GM12878 (cell line): ENCODE measurements around the gene ABHD2. TPM values are rescaled to one million over a fixed set of nuclear protein-coding genes. Genes with fewer than 3 reads are reported as not detected.

Experiments used
- ATAC-seq: fragments of 200-7000 bp; cut with Tn5 transposase; 3 replicates; pipeline ENCODE4 v1.9.1; 2020; ENCODE audit warnings: mild to moderate bottlenecking, moderate library complexity
- BruUV-seq: library from RNA; stranded (reverse); fragments of 400-500 nt; replicated peaks from 2 replicates; lab custom pipeline; 2021; lab: Mats Ljungman, UMichigan
- CTCF ChIA-PET: fragments of 300-600 bp; sonication (Branson Sonifier 250); formaldehyde crosslinking; extraction: SDS; loops from one replicate; lab custom pipeline; 2021; ENCODE audit warnings: inconsistent platforms; lab: Yijun Ruan, JAX
- POLR2A ChIA-PET: fragments of 350-600 bp; formaldehyde crosslinking; extraction: SDS; loops from one replicate; lab custom pipeline; 2021; ENCODE audit warnings: inconsistent platforms; lab: Charles Lee
- RAD21 ChIA-PET: fragments of 300-600 bp; sonication (Branson Sonifier 250); formaldehyde crosslinking; loops from one replicate; lab custom pipeline; 2023; ENCODE audit warnings: antibody characterized with exemption; ENCODE audit not compliant: unreplicated experiment; lab: Charles Lee
- SMC1A ChIA-PET: fragments of 300-600 bp; sonication (Branson Sonifier 250); formaldehyde crosslinking; loops from one replicate; lab custom pipeline; 2023; ENCODE audit not compliant: unreplicated experiment, uncharacterized antibody; lab: Charles Lee
- DNase-seq: peaks from one replicate; pipeline ENCODE4 v3.0.0-alpha.2; 2011; ENCODE audit warnings: low read depth, low spot score
- FAIRE-seq: peaks from 3 replicates; lab custom pipeline; 2011; peaks lifted over from hg19 to GRCh38; lab: Jason Lieb, UNC
- H2AFZ ChIP-seq: 2 replicates; pipeline ENCODE4 v1.6.0; 2011; ENCODE audit warnings: low read depth, low read length, control low read depth; ENCODE audit not compliant: control insufficient read depth
- H3K27ac ChIP-seq: 2 replicates; pipeline ENCODE4 v1.5.1; 2011; ENCODE audit warnings: control low read depth; ENCODE audit not compliant: control insufficient read depth, insufficient read depth
- H3K27me3 ChIP-seq, 2 experiments: replicated peaks in 1 of 2; 2 replicates each; pipeline versions ENCODE4 v1.6.0 to v1.6.1; 2011; ENCODE audit warnings: low read length in 1 of 2; ENCODE audit not compliant: control insufficient read depth in 2 of 2, insufficient read depth in 2 of 2
- H3K36me3 ChIP-seq, 2 experiments: 2 replicates each; pipeline ENCODE4 v1.5.1; 2011; ENCODE audit warnings: low read length in 1 of 2; ENCODE audit not compliant: control insufficient read depth in 2 of 2, insufficient read depth in 2 of 2
- H3K4me1 ChIP-seq: 2 replicates; pipeline ENCODE4 v1.6.1; 2011; ENCODE audit warnings: mild to moderate bottlenecking, low read length, moderate library complexity, mixed read lengths; ENCODE audit not compliant: control insufficient read depth, insufficient read depth
- H3K4me2 ChIP-seq: 2 replicates; pipeline ENCODE4 v1.6.0; 2011; ENCODE audit warnings: control low read depth; ENCODE audit not compliant: control insufficient read depth, insufficient read depth
- H3K4me3 ChIP-seq: fragments of 200-600 bp; sonication (generic); 2 replicates; pipeline ENCODE4 v1.5.1; 2016
- H3K79me2 ChIP-seq: 2 replicates; pipeline ENCODE4 v1.6.0; 2011; ENCODE audit warnings: low read length; ENCODE audit not compliant: control insufficient read depth, insufficient read depth
- H3K9ac ChIP-seq: 2 replicates; pipeline ENCODE4 v1.8.0; 2011; ENCODE audit warnings: low read length, control low read depth, mixed read lengths; ENCODE audit not compliant: control insufficient read depth, insufficient read depth
- H3K9me3 ChIP-seq: replicated peaks from 3 replicates; pipeline ENCODE4 v1.5.1; 2011; ENCODE audit warnings: mild to moderate bottlenecking, low read length; ENCODE audit not compliant: control insufficient read depth, insufficient read depth
- H4K20me1 ChIP-seq: 2 replicates; pipeline ENCODE4 v1.6.0; 2011; ENCODE audit not compliant: control insufficient read depth, insufficient read depth
- CBFB ChIP-seq: IDR thresholded peaks from 2 replicates; pipeline ENCODE4 v1.6.1; 2016; ENCODE audit warnings: antibody characterized with exemption, low read depth
- CEBPB ChIP-seq, 2 experiments: fragments of 150-350 bp in 1 of 2; IDR thresholded peaks; 2 replicates each; pipeline ENCODE4 v1.6.1; 2012 to 2014; ENCODE audit warnings: low read depth in 2 of 2, low read length in 2 of 2, borderline replicate concordance in 1 of 2, inconsistent platforms in 1 of 2
- CREB1 ChIP-seq: IDR thresholded peaks from 2 replicates; pipeline ENCODE4 v1.6.1; 2012; ENCODE audit warnings: low read depth, mild to moderate bottlenecking, inconsistent platforms
- MLLT1 ChIP-seq: fragments of 450-650 bp; IDR thresholded peaks from 2 replicates; pipeline ENCODE4 v1.6.1; 2016; ENCODE audit warnings: mild to moderate bottlenecking
- NFYA ChIP-seq: IDR thresholded peaks from 2 replicates; pipeline ENCODE4 v1.6.1; 2011; ENCODE audit warnings: low read depth, mild to moderate bottlenecking, low read length, improper control_type of control experiment, borderline replicate concordance
- POLR2A ChIP-seq: IDR thresholded peaks from 2 replicates; pipeline ENCODE4 v1.6.1; 2011; ENCODE audit warnings: low read depth, mild to moderate bottlenecking, low read length
- RB1 ChIP-seq: fragments of 450-650 bp; formaldehyde crosslinking; IDR thresholded peaks from 2 replicates; pipeline ENCODE4 v1.6.1; 2017; ENCODE audit warnings: mild to moderate bottlenecking, borderline replicate concordance
- RBBP5 ChIP-seq: fragments of 200-600 bp; sonication (generic); conservative IDR thresholded peaks from 2 replicates; pipeline ENCODE4 v1.6.1; 2016
- TAF1 ChIP-seq: IDR thresholded peaks from 2 replicates; pipeline ENCODE4 v1.6.1; 2011; ENCODE audit warnings: mild to moderate bottlenecking, low read depth, low read length, borderline replicate concordance
- TBL1XR1 ChIP-seq: IDR thresholded peaks from 2 replicates; pipeline ENCODE4 v1.6.1; 2012; ENCODE audit warnings: low read depth, low read length, improper control_type of control experiment
- TCF12 ChIP-seq: IDR thresholded peaks from 2 replicates; pipeline ENCODE4 v1.6.1; 2011; ENCODE audit warnings: low read depth, mild to moderate bottlenecking, low read length
- TCF3 ChIP-seq: IDR thresholded peaks from 2 replicates; pipeline ENCODE4 v1.6.1; 2012; ENCODE audit warnings: low read depth, mild to moderate bottlenecking, low read length, borderline replicate concordance; ENCODE audit not compliant: insufficient read depth
- ZBED1 ChIP-seq: IDR thresholded peaks from 2 replicates; pipeline ENCODE4 v1.6.1; 2016; ENCODE audit warnings: borderline replicate concordance
- ZNF24 ChIP-seq: fragments of 450-650 bp; IDR thresholded peaks from 2 replicates; pipeline ENCODE4 v1.6.1; 2017; ENCODE audit warnings: antibody characterized with exemption, mild to moderate bottlenecking
- ZNF274 ChIP-seq: IDR thresholded peaks from one replicate; pipeline ENCODE4 v1.8.0; 2011; ENCODE audit not compliant: insufficient read length, insufficient read depth
- WGBS: methylation state at CpG from one replicate; pipeline ENCODE4 v1.1.6; 2016; ENCODE audit warnings: low lambda C conversion rate; ENCODE audit not compliant: insufficient replicate concordance, insufficient coverage; ENCODE audit errors: missing lambda C conversion rate; 5-methylcytosine and 5-hydroxymethylcytosine counted together
- in situ Hi-C: fragments of 300-500 bp; cut with MboI; formaldehyde crosslinking; loops from 9 replicates; pipeline ENCODE4 v1.14.3; 2018; ENCODE audit warnings: mixed read lengths
- intact Hi-C: fragments of 100-400 bp; cut with micrococcal nuclease; formaldehyde crosslinking; loops from one replicate; pipeline ENCODE4 v1.14.2; 2022; ENCODE audit not compliant: unreplicated experiment
- polyA plus RNA-seq, 11 experiments: library from polyadenylated mRNA; depleted of rRNA in 4 of 11; unstranded in 6 of 11; stranded (reverse) in 5 of 11; fragments of >200 nt; fragmentation: Nextera tagmentation in 4 of 11; fragmentation: Illumina TruSeq in 1 of 11; extraction: Ambion mirVana in 4 of 11; extraction: Trizol in 1 of 11; gene quantifications; 1 replicate in 1 of 11; 2 replicates in 10 of 11; pipeline versions ENCODE4 v1.2.1 to v1.2.3, GENCODE V29; 2011 to 2016; ENCODE audit warnings: inconsistent platforms in 2 of 11, missing spikeins in 2 of 11, low read depth in 1 of 11
- total RNA-seq, 4 experiments: library from RNA; depleted of rRNA in 3 of 4; stranded (reverse); fragments of >200 nt in 3 of 4; fragmentation: Illumina TruSeq in 1 of 4; extraction: Trizol in 1 of 4; gene quantifications; 2 replicates each; pipeline versions ENCODE4 v1.2.1 to v1.2.3, GENCODE V29; 2013 to 2021
- TF ChIP-seq, protein P1 (sequence below): IDR thresholded peaks from 2 replicates; pipeline ENCODE4 v1.6.1; 2011; ENCODE audit warnings: low read depth, mild to moderate bottlenecking, low read length, moderate library complexity, borderline replicate concordance; ENCODE audit errors: extremely low read depth
- TF ChIP-seq, protein P2 (sequence below): IDR thresholded peaks from 2 replicates; pipeline ENCODE4 v1.6.1; 2012; ENCODE audit warnings: low read depth, low read length, improper control_type of control experiment

The ABHD2 gene
- total and polyA plus RNA-seq, 10 of the 15 experiments (the other 5 are each of a cell fraction or from before 2014, with no cell fraction given): 1.2 to 33.6 (median 20.4) TPM

DNA sequence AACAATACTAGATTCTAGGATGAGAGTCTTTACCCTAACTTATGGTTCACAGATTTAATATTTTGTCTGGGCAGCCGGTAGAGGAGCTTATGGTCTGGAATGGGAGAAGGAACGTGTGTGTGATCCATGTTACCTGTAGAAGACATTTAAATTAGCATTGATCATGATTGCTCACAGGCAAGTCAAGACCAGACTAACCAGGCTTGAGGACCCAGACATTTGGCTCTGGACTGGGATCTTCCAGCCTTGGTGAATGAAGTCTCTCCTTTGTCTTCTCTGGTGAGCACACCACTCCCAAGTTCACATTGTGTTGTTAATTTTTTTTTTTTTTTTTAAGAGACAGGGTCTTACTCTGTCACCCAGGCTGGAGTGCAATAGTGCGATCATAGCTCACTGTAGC lies 11.7 kb downstream of the ABHD2 start:
- Histone ChIP-seq H2AFZ (no peak overlapping the region), H3K4me1 (peaks cover 9% of the 10 kb centered on the region; the same call in 1 of the 2 replicates), H3K27me3 (no peaks in the 10 kb centered on the region), H3K27ac (no peak overlapping the region), H4K20me1 (no peaks in the 10 kb centered on the region), H3K4me2 (no peak overlapping the region), H3K9me3 (no peaks in the 10 kb centered on the region), H3K36me3 (peaks cover 0 to 3% of the 10 kb centered on the region in 2 experiments; a peak in 2 of 4 replicates), H3K9ac (no peak overlapping the region), H3K4me3 (no peak overlapping the region), H3K79me2 (peaks cover 4% of the 10 kb centered on the region)
- no peak for DNase-seq
- ChIA-PET CTCF (interaction anchor here (1.1 to 9.3 kb wide), 5 partner anchors 10 to 42 kb away, joined by 3 to 72 read pairs (median 16); partner anchors contain the start of gene ABHD2), POLR2A (interaction anchor here (3.3 to 9.3 kb wide), 2 partner anchors 10 to 12 kb away, joined by 20 to 122 read pairs; partner anchors contain the start of gene ABHD2), RAD21 (interaction anchor here (1.5 to 5.9 kb wide), 5 partner anchors 10 to 107 kb away, joined by 4 to 56 read pairs (median 10); partner anchors contain the start of gene ABHD2), SMC1A (interaction anchor here (0.8 to 8.8 kb wide), 6 partner anchors 10 to 39 kb away, joined by 3 to 113 read pairs (median 28); partner anchors contain the start of gene ABHD2)
- intact Hi-C loops (no loop called here), in situ Hi-C loops (no loop called here)
- BruUV-seq: no TSS peak
- WGBS: 93% methylated on average over 3 of the region's 3 CpGs
- ATAC-seq: no peak
- FAIRE-seq: no peak
- TF ChIP-seq ZBED1: no peak
- TF ChIP-seq TAF1: no peak
- TF ChIP-seq, protein P1, sequence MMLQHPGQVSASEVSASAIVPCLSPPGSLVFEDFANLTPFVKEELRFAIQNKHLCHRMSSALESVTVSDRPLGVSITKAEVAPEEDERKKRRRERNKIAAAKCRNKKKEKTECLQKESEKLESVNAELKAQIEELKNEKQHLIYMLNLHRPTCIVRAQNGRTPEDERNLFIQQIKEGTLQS: no peak
- TF ChIP-seq, protein P2, sequence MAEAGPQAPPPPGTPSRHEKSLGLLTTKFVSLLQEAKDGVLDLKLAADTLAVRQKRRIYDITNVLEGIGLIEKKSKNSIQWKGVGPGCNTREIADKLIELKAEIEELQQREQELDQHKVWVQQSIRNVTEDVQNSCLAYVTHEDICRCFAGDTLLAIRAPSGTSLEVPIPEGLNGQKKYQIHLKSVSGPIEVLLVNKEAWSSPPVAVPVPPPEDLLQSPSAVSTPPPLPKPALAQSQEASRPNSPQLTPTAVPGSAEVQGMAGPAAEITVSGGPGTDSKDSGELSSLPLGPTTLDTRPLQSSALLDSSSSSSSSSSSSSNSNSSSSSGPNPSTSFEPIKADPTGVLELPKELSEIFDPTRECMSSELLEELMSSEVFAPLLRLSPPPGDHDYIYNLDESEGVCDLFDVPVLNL: no peak
- TF ChIP-seq CBFB: no peak
- TF ChIP-seq NFYA: no peak
- no peak for TF ChIP-seq ZNF24
- TF ChIP-seq RBBP5: no peak
- no peak for TF ChIP-seq RB1
- TF ChIP-seq CREB1: no peak
- no peak for TF ChIP-seq CEBPB (IDR thresholded peaks at IDR 0.05; ENCODE audit: borderline replicate concordance in 1 of 2, low read depth in 2 of 2, low read length in 2 of 2)
- TF ChIP-seq TCF12: no peak
- TF ChIP-seq TCF3: no peak
- no peak for TF ChIP-seq POLR2A
- no peak for TF ChIP-seq ZNF274
- TF ChIP-seq MLLT1: no peak
- TF ChIP-seq TBL1XR1: no peak
